H1 (cell line): ENCODE results near the gene KCNQ1. TPM values are rescaled to one million over a fixed set of nuclear protein-coding genes. Genes with fewer than 3 reads are reported as not detected.

ENCODE experiments used
- CTCF ChIA-PET: fragments of 300-600 bp; sonication (Branson Sonifier 250); formaldehyde crosslinking; loops from one replicate; lab custom pipeline; 2021; ENCODE audit not compliant: partially characterized antibody; lab: Charles Lee
- POLR2A ChIA-PET: fragments of 300-600 bp; sonication (Branson Sonifier 250); formaldehyde crosslinking; loops from one replicate; lab custom pipeline; 2021; ENCODE audit warnings: inconsistent platforms; ENCODE audit not compliant: partially characterized antibody; lab: Charles Lee
- DNase-seq, 2 experiments: peaks; one replicate each; pipeline versions ENCODE4 v3.0.0 to v3.0.0-alpha.2; 2010 to 2022; ENCODE audit warnings: low spot score in 2 of 2, low read depth in 1 of 2, mixed read lengths in 1 of 2
- FAIRE-seq: peaks from 2 replicates; lab custom pipeline; 2011; peaks lifted over from hg19 to GRCh38; lab: Jason Lieb, UNC
- H2AFZ ChIP-seq: 2 replicates; pipeline ENCODE4 v1.8.1; 2012; ENCODE audit warnings: low read length, inconsistent platforms
- H2AK5ac ChIP-seq: 2 replicates; pipeline ENCODE4 v1.6.1; 2013; ENCODE audit warnings: low read depth, low read length
- H2BK120ac ChIP-seq: replicated peaks from 2 replicates; pipeline ENCODE3; 2013; ENCODE audit warnings: low read depth, low read length, inconsistent platforms
- H2BK12ac ChIP-seq: 2 replicates; pipeline ENCODE4 v1.6.1; 2013; ENCODE audit warnings: low read depth, low read length
- H2BK15ac ChIP-seq: 2 replicates; pipeline ENCODE4 v1.6.1; 2013; ENCODE audit warnings: low read length
- H2BK20ac ChIP-seq: 2 replicates; pipeline ENCODE4 v1.6.1; 2013; ENCODE audit warnings: low read length
- H2BK5ac ChIP-seq: 2 replicates; pipeline ENCODE4 v1.6.1; 2013; ENCODE audit warnings: low read depth, low read length
- H3K14ac ChIP-seq: 2 replicates; pipeline ENCODE4 v1.6.1; 2013; ENCODE audit warnings: inconsistent platforms; ENCODE audit not compliant: insufficient read length
- H3K18ac ChIP-seq: 2 replicates; pipeline ENCODE4 v1.6.1; 2013; ENCODE audit warnings: low read length; ENCODE audit errors: extremely low read depth
- H3K23ac ChIP-seq: 2 replicates; pipeline ENCODE4 v1.6.1; 2013; ENCODE audit warnings: inconsistent platforms; ENCODE audit not compliant: insufficient read length
- H3K23me2 ChIP-seq: 2 replicates; pipeline ENCODE4 v1.6.1; 2013; ENCODE audit warnings: low read depth, low read length
- H3K27ac ChIP-seq: 2 replicates; pipeline ENCODE4 v1.6.1; 2011; ENCODE audit warnings: low read depth, low read length, inconsistent platforms
- H3K27me3 ChIP-seq, 4 experiments: replicated peaks in 1 of 4; 1 replicate in 1 of 4; 2 replicates in 3 of 4; pipeline versions ENCODE4 v1.6.1 to v1.8.1; 2011 to 2013; ENCODE audit warnings: low read length in 3 of 4, mild to moderate bottlenecking in 3 of 4, inconsistent platforms in 2 of 4, mixed read lengths in 2 of 4, moderate library complexity in 1 of 4; ENCODE audit not compliant: control insufficient read depth in 3 of 4, insufficient read depth in 3 of 4; ENCODE audit errors: extremely low read depth in 1 of 4
- H3K36me3 ChIP-seq, 4 experiments: 2 replicates each; pipeline versions ENCODE4 v1.6.1 to v1.8.1; 2011 to 2013; ENCODE audit warnings: mild to moderate bottlenecking in 4 of 4, low read length in 3 of 4, moderate library complexity in 2 of 4, control low read depth in 1 of 4, inconsistent platforms in 1 of 4; ENCODE audit not compliant: insufficient read depth in 4 of 4, control insufficient read depth in 2 of 4
- H3K4ac ChIP-seq: replicated peaks from 2 replicates; pipeline ENCODE3; 2013; ENCODE audit warnings: low read length, low read depth, mixed read lengths, inconsistent platforms; ENCODE audit not compliant: insufficient read length
- H3K4me1 ChIP-seq, 4 experiments: replicated peaks in 1 of 4; 1 replicate in 1 of 4; 2 replicates in 3 of 4; pipeline versions ENCODE4 v1.6.1 to v1.8.1; 2011 to 2013; ENCODE audit warnings: low read length in 3 of 4, inconsistent platforms in 2 of 4, mixed read lengths in 1 of 4; ENCODE audit not compliant: insufficient read depth in 4 of 4, control insufficient read depth in 3 of 4
- H3K4me2 ChIP-seq, 2 experiments: 2 replicates each; pipeline versions ENCODE4 v1.6.1 to v1.8.1; 2011 to 2013; ENCODE audit warnings: low read depth in 2 of 2, low read length in 2 of 2, control low read depth in 1 of 2, inconsistent platforms in 1 of 2, mild to moderate bottlenecking in 1 of 2; ENCODE audit not compliant: insufficient read depth in 1 of 2
- H3K4me3 ChIP-seq, 4 experiments: fragments of 200-600, 300-600 bp in 1 of 4; sonication (generic), shearing (Covaris generic), sonication (Bioruptor Twin) in 1 of 4; 2 replicates each; pipeline versions ENCODE4 v1.5.1 to v1.8.1; 2011 to 2016; ENCODE audit warnings: low read length in 4 of 4, low read depth in 3 of 4, control low read depth in 2 of 4, inconsistent platforms in 2 of 4, mild to moderate bottlenecking in 2 of 4, mixed read lengths in 1 of 4, moderate library complexity in 1 of 4; ENCODE audit not compliant: insufficient read depth in 2 of 4; ENCODE audit errors: extremely low read depth in 1 of 4
- H3K56ac ChIP-seq: replicated peaks from 2 replicates; pipeline ENCODE3; 2013; ENCODE audit warnings: low read depth, mild to moderate bottlenecking, mixed read lengths, low read length, inconsistent platforms; ENCODE audit not compliant: insufficient read length
- H3K79me1 ChIP-seq: 2 replicates; pipeline ENCODE4 v1.6.1; 2013; ENCODE audit warnings: low read depth, low read length, control low read depth
- H3K79me2 ChIP-seq, 2 experiments: 2 replicates each; pipeline versions ENCODE4 v1.6.1 to v1.8.1; 2012 to 2013; ENCODE audit warnings: low read length in 2 of 2, mild to moderate bottlenecking in 2 of 2, inconsistent platforms in 1 of 2; ENCODE audit not compliant: insufficient read depth in 2 of 2, control insufficient read depth in 1 of 2
- H3K9ac ChIP-seq, 4 experiments: replicated peaks in 1 of 4; 1 replicate in 1 of 4; 2 replicates in 3 of 4; pipeline versions ENCODE4 v1.6.1 to v1.8.1; 2011 to 2013; ENCODE audit warnings: low read depth in 3 of 4, low read length in 3 of 4, control low read depth in 2 of 4, mild to moderate bottlenecking in 2 of 4, moderate library complexity in 2 of 4, inconsistent platforms in 1 of 4; ENCODE audit errors: extremely low read depth in 1 of 4
- H3K9me3 ChIP-seq, 2 experiments: 2 replicates each; pipeline versions ENCODE4 v1.6.1 to v1.8.1; 2012 to 2013; ENCODE audit warnings: mild to moderate bottlenecking in 2 of 2, moderate library complexity in 2 of 2, control low read depth in 1 of 2, inconsistent platforms in 1 of 2, low read depth in 1 of 2, low read length in 1 of 2, mixed read lengths in 1 of 2; ENCODE audit not compliant: insufficient read depth in 2 of 2
- H4K20me1 ChIP-seq, 2 experiments: replicated peaks in 1 of 2; 2 replicates each; pipeline versions ENCODE3 to v1.8.1; 2011 to 2013; ENCODE audit warnings: inconsistent platforms in 2 of 2, low read length in 2 of 2, mild to moderate bottlenecking in 1 of 2; ENCODE audit not compliant: insufficient read depth in 2 of 2, control insufficient read depth in 1 of 2
- H4K5ac ChIP-seq: 2 replicates; pipeline ENCODE4 v1.6.1; 2013; ENCODE audit warnings: low read length, low read depth, mixed read lengths, inconsistent platforms; ENCODE audit not compliant: insufficient read length
- H4K8ac ChIP-seq: 2 replicates; pipeline ENCODE4 v1.8.0; 2013; ENCODE audit warnings: mild to moderate bottlenecking, moderate library complexity, low read length, inconsistent platforms; ENCODE audit not compliant: insufficient read depth; ENCODE audit errors: extremely low read depth
- H4K91ac ChIP-seq: replicated peaks from 2 replicates; pipeline ENCODE3; 2013; ENCODE audit warnings: low read length, mixed read lengths, inconsistent platforms; ENCODE audit not compliant: insufficient read length
- SIX5 ChIP-seq: IDR thresholded peaks from 2 replicates; pipeline ENCODE4 v1.6.1; 2011; ENCODE audit warnings: mild to moderate bottlenecking, low read depth, low read length
- WGBS, 2 experiments: shearing (Covaris generic) in 1 of 2; methylation state at CpG; one replicate each; pipeline versions ENCODE4 v1.1.6 to v1.1.7; 2013 to 2015; ENCODE audit warnings: low lambda C conversion rate in 2 of 2, mixed read lengths in 2 of 2, inconsistent platforms in 1 of 2, low coverage in 1 of 2, missing lambda C conversion rate in 1 of 2; ENCODE audit not compliant: insufficient replicate concordance in 2 of 2, insufficient coverage in 1 of 2, insufficient read length in 1 of 2; ENCODE audit errors: extremely low coverage in 1 of 2, missing lambda C conversion rate in 1 of 2; 5-methylcytosine and 5-hydroxymethylcytosine counted together
- polyA plus RNA-seq, 7 experiments: library from polyadenylated mRNA; depleted of rRNA in 3 of 7; stranded (reverse) in 5 of 7; unstranded in 2 of 7; fragments of >200 nt in 5 of 7; fragments of 200-250 nt in 2 of 7; gene quantifications; 1 replicate in 5 of 7; 2 replicates in 1 of 7; 4 replicates in 1 of 7; pipeline versions ENCODE4 v1.2.1 to v1.2.3, GENCODE V29; 2011 to 2013; ENCODE audit warnings: missing spikeins in 2 of 7, mixed read lengths in 2 of 7
- total RNA-seq: library from RNA; stranded (reverse); fragmentation: NEBNext Ultra II Directional; extraction: Animal tissue kit (Norgen Biotek cat#: 25700); gene quantifications from 2 replicates; pipeline ENCODE4 v1.2.1, GENCODE V29; 2021

Gene KCNQ1
- total and polyA plus RNA-seq, 2 of the 8 experiments (the other 6 are each of a cell fraction or from before 2014, with no cell fraction given) = 1.9 to 2.0 TPM

GRCh38 chr11:2417856-2418692, 26.7 kb upstream of the KCNQ1 start:
- ChIA-PET CTCF (interaction anchor here (0.5 to 11.5 kb wide), 19 partner anchors 14 to 1677 kb away, joined by 3 to 359 read pairs (median 5); partner anchors contain the start of genes C11orf21, CD81, TSPAN32 and TSSC4), POLR2A (interaction anchor here (0.8 to 4.3 kb wide), 3 partner anchors 13 to 41 kb away, joined by 3 to 17 read pairs (median 3); partner anchors contain the start of genes CD81 and TSSC4)
- DNase-seq (no peak), FAIRE-seq (no peak)
- no peak overlapping the region for H3K27ac ChIP-seq
- H4K20me1 ChIP-seq = no peaks in the 10 kb centered on the region
- no peak overlapping the region for H2BK5ac ChIP-seq
- WGBS, 2 experiments = 90% methylated on average over 25 of the region's 30 CpGs; no CpG with 5 or more reads in 1 of the 2 experiments
- TF ChIP-seq SIX5 = no peak
- H4K91ac ChIP-seq = no peak overlapping the region
- H3K79me2 ChIP-seq = no peaks in the 10 kb centered on the region
- no peaks in the 10 kb centered on the region for H3K36me3 ChIP-seq
- H3K23ac ChIP-seq = no peak overlapping the region
- no peak overlapping the region for H2AK5ac ChIP-seq
- no peak overlapping the region for H3K4me2 ChIP-seq
- H3K4ac ChIP-seq = no peak overlapping the region
- no peak overlapping the region for H2BK12ac ChIP-seq
- no peak overlapping the region for H3K4me3 ChIP-seq
- no peak overlapping the region for H3K9ac ChIP-seq
- H2AFZ ChIP-seq = no peak overlapping the region
- H3K18ac ChIP-seq = no peak overlapping the region
- peaks cover 0 to 3% (median 0%) of the 10 kb centered on the region in 4 experiments; a peak in 2 of 7 replicates for H3K27me3 ChIP-seq
- no peaks in the 10 kb centered on the region for H3K79me1 ChIP-seq
- no peak overlapping the region for H3K56ac ChIP-seq
- H2BK120ac ChIP-seq = no peak overlapping the region
- peaks cover 0 to 5% (median under 1%) of the 10 kb centered on the region in 4 experiments; a peak in 2 of 7 replicates for H3K4me1 ChIP-seq
- no peaks in the 10 kb centered on the region for H3K23me2 ChIP-seq
- H3K14ac ChIP-seq = no peak overlapping the region
- no peak overlapping the region for H4K5ac ChIP-seq
- H2BK15ac ChIP-seq = no peak overlapping the region
- H3K9me3 ChIP-seq = no peaks in the 10 kb centered on the region
- peak overlapping the region; percentile 57; the same call in 1 of the 2 replicates for H4K8ac ChIP-seq
- no peak overlapping the region for H2BK20ac ChIP-seq
